GM19099 (cell line): Measurements from ENCODE around the gene NCOA7.
A peak's percentile ranks its signal among the peaks of the same experiment; 100 is the strongest.

Experiments
- POLR2A ChIP-seq: IDR thresholded peaks from 3 replicates; pipeline ENCODE4 v1.6.1; 2011; ENCODE audit warnings: low read depth; ENCODE audit not compliant: insufficient read length; ENCODE audit errors: extremely low read depth

The NCOA7 gene

GRCh38 chr6:125872259-125872921 is 81.6 kb downstream of the NCOA7 start:
- TF ChIP-seq POLR2A = no peak

- no peak for TF ChIP-seq POLR2A
Observed at GRCh38 chr6:125882243-125882642, 91.5 kb downstream of the NCOA7 start.

GRCh38 chr6:125884634-125885371 is 94.0 kb downstream of the NCOA7 start:
- no peak for TF ChIP-seq POLR2A

GRCh38 chr6:125886021-125886420 is 95.3 kb downstream of the NCOA7 start:
- no peak for TF ChIP-seq POLR2A

GRCh38 chr6:125886914-125887313 is 96.2 kb downstream of the NCOA7 start:
- TF ChIP-seq POLR2A = no peak

- no peak for TF ChIP-seq POLR2A
Observed at GRCh38 chr6:125887372-125887771, 96.6 kb downstream of the NCOA7 start.

- no peak for TF ChIP-seq POLR2A
Observed at GRCh38 chr6:125888989-125889656, 98.4 kb downstream of the NCOA7 start.

- no peak for TF ChIP-seq POLR2A
Observed at GRCh38 chr6:125899726-125900182, 109.0 kb downstream of the NCOA7 start.

GRCh38 chr6:125904871-125905270 is 114.1 kb downstream of the NCOA7 start:
- no peak for TF ChIP-seq POLR2A

GRCh38 chr6:125906158-125906998 is 115.6 kb downstream of the NCOA7 start:
- no peak for TF ChIP-seq POLR2A

GRCh38 chr6:125910527-125910926 is 119.8 kb downstream of the NCOA7 start:
- no peak for TF ChIP-seq POLR2A

- TF ChIP-seq POLR2A = no peak
Observed at GRCh38 chr6:125913145-125913544, 122.4 kb downstream of the NCOA7 start.

GRCh38 chr6:125913864-125914351 is 123.1 kb downstream of the NCOA7 start:
- no peak for TF ChIP-seq POLR2A

- TF ChIP-seq POLR2A = no peak
Observed at GRCh38 chr6:125918230-125918629, 127.5 kb downstream of the NCOA7 start.

GRCh38 chr6:125918681-125919566 is 128.2 kb downstream of the NCOA7 start:
- peak; percentile 73 for TF ChIP-seq POLR2A
